A549 treated with Hydrocortisone at 1 μM for 4 hours (cell line): ENCODE results near the gene OR2J3. TPM values are rescaled to one million over a fixed set of nuclear protein-coding genes. Genes with fewer than 3 reads are reported as not detected.

Experiments
- total RNA-seq: library from RNA; stranded (reverse); fragments of 200-300 nt; extraction: Qiagen RNA extraction; gene quantifications from 5 replicates; pipeline ENCODE4 v1.2.3, GENCODE V29; 2022

OR2J3 gene
- total RNA-seq: not detected in 5 replicates

DNA sequence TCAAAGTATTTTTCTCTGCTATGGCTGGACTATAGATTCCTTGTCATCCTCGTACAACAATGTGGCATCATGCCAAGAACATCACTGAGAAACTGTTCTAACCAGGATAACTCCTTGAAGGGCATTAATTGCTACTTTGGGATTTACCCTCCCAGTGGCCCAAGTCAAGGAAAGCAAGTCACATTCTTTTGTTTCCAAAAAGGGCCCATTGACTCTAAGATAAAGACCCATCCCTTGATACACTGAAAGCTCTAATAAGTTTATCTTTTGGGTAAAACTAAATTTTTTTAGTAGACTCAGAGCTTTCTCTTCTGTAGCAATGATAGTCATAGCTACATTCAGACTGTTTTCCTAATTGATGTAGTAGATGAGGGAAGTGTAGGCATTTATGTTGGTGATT, at the start of gene OR2J3:
Gene OR2J3 (plus strand): TSS at position 301 of the 400 bp plus-strand sequence. CDS start 3,833 bp downstream, outside the sequence.

DNA sequence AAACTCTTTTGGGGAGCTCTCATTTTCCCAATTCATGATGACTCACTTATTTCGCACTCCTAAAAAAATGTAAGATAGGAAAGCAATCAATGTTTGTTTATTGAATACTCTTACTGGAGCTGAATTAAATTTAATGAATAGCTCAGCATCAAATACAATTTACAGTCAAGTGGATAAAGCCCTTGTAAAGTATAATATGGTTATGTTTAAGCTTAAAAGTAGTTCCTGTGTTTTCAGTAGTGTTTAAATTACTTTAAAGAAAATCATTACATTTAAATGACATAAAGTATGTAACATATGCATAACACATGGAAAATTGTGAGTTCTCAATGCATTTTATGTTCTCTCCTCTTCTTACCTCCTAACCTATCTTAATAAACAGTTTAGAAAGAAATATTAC, 20.6 kb upstream of the OR2J3 start, which contains the start of gene OR2B3:
Gene OR2B3 (minus strand): TSS at position 101 of the 400 bp plus-strand sequence. CDS start 65 bp downstream, at position 36.

GRCh38 chr6:29099190-29099589, 8.7 kb upstream of the OR2J3 start, which contains the start of gene OR2J1:
OR2J1 (plus strand) TSS chr6:29099490; CDS start chr6:29100943, 1,453 bp downstream.

Other genes starting within 250 kb of the OR2J3 start
- 41.1 to 46.7 TPM (median 43.0 TPM) in 5 replicates for gene TRIM27, start 184.1 kb upstream of the OR2J3 start, total RNA-seq
- 0.11 to 0.22 TPM (median 0.15 TPM) in 5 replicates for gene ZNF311, start 102.7 kb upstream of the OR2J3 start, total RNA-seq
- not detected in 5 replicates for gene OR2W1, start 62.9 kb upstream of the OR2J3 start, total RNA-seq
- gene OR2B3, start 20.7 kb upstream of the OR2J3 start, total RNA-seq: not detected in 5 replicates
- gene OR2J1, start 8.6 kb upstream of the OR2J3 start, total RNA-seq: not detected in 5 replicates
- not detected in 5 replicates for gene OR2J2, start 62.8 kb downstream of the OR2J3 start, total RNA-seq
- not detected in 5 replicates for gene OR14J1, start 193.6 kb downstream of the OR2J3 start, total RNA-seq